Cardiac muscle cell (in vitro differentiated cells and primary cell): ENCODE measurements around the gene CHRDL1. TPM values are rescaled to one million over a fixed set of nuclear protein-coding genes. Genes with fewer than 3 reads are reported as not detected.
"Not testable (repeated sequence)": the region's sequence is repeated elsewhere in the genome, so short reads cannot be mapped to it uniquely, and the experiment has no call there.

Source experiments
- DNase-seq, 2 donors: peaks; one replicate each; pipeline versions ENCODE4 v3.0.0 to v3.0.0-alpha.2; 2010 to 2017; ENCODE audit warnings: low read depth in 1 of 2, low spot score in 1 of 2
- H3K27ac ChIP-seq: fragments of 200-600 bp; sonication (generic); 2 replicates; pipeline ENCODE4 v1.5.1; 2016
- H3K27me3 ChIP-seq: fragments of 200-600 bp; sonication (generic); 2 replicates; pipeline ENCODE4 v1.6.0; 2016; ENCODE audit warnings: control low read depth
- H3K36me3 ChIP-seq: fragments of 200-600 bp; sonication (generic); 2 replicates; pipeline ENCODE4 v1.5.1; 2016; ENCODE audit warnings: control low read depth
- H3K4me1 ChIP-seq: fragments of 200-600 bp; sonication (generic); 2 replicates; pipeline ENCODE4 v1.8.1; 2017; ENCODE audit warnings: low read depth, mild to moderate bottlenecking, mixed run types
- H3K4me3 ChIP-seq: fragments of 200-600 bp; sonication (generic); 2 replicates; pipeline ENCODE4 v1.5.1; 2016; ENCODE audit warnings: mild to moderate bottlenecking
- H3K9me3 ChIP-seq: fragments of 200-600 bp; sonication (generic); 2 replicates; pipeline ENCODE4 v1.5.1; 2017; ENCODE audit warnings: low read depth, mild to moderate bottlenecking, control low read depth
- CTCF ChIP-seq: IDR thresholded peaks from 2 replicates; pipeline ENCODE4 v1.5.1; 2012; ENCODE audit warnings: low read depth, mild to moderate bottlenecking, low read length
- polyA plus RNA-seq: library from polyadenylated mRNA; unstranded; fragments of >200 nt; fragmentation: Nextera tagmentation; extraction: Ambion mirVana; gene quantifications from 2 replicates; pipeline ENCODE4 v1.2.1, GENCODE V29; 2016
- total RNA-seq: library from RNA; depleted of rRNA; stranded (reverse); fragments of >200 nt; gene quantifications from 2 replicates; pipeline ENCODE4 v1.2.3, GENCODE V29; 2016

CHRDL1 gene
- total RNA-seq: 0.63 and 0.74 TPM in 2 replicates
- polyA plus RNA-seq: 0.54 TPM in 1 of 2 replicates, not detected in the other

- peak in 1 of 2 donors; percentile 57 for DNase-seq
- Histone ChIP-seq H3K27me3 (peaks cover 80% of the 10 kb centered on the region), H3K9me3 (no peaks in the 10 kb centered on the region), H3K4me3 (peak within 1 kb of the TSS; percentile 45), H3K4me1 (no peaks in the 10 kb centered on the region), H3K36me3 (no peaks in the 10 kb centered on the region), H3K27ac (no peak within 1 kb of the TSS)
- no peak for TF ChIP-seq CTCF
Observed at GRCh38 chrX:110795645-110796406, at the start of gene CHRDL1. TSS of gene CHRDL1 (minus strand) at chrX:110795817. CDS start at chrX:110792181, 3,636 bp downstream.

- H3K9me3 ChIP-seq: no peaks in the 10 kb centered on the region
- peaks cover 12% of the 10 kb centered on the region for H3K27me3 ChIP-seq
- H3K4me3 ChIP-seq: no peak overlapping the region
- TF ChIP-seq CTCF: peak; percentile 17
- peak; percentile 0 to 57 for DNase-seq
- H3K4me1 ChIP-seq: no peaks in the 10 kb centered on the region
- no peaks in the 10 kb centered on the region for H3K36me3 ChIP-seq
- H3K27ac ChIP-seq: no peak overlapping the region
Observed at GRCh38 chrX:110836982-110837381, 41.4 kb upstream of the CHRDL1 start.

- Histone ChIP-seq H3K36me3 (no peaks in the 10 kb centered on the region), H3K4me1 (no peaks in the 10 kb centered on the region), H3K27ac (no peak overlapping the region), H3K4me3 (no peak overlapping the region), H3K27me3 (peaks cover 12% of the 10 kb centered on the region), H3K9me3 (no peaks in the 10 kb centered on the region)
- no peak for DNase-seq
- TF ChIP-seq CTCF: no peak
Observed at GRCh38 chrX:110836451-110836850, 40.8 kb upstream of the CHRDL1 start.

GRCh38 chrX:110836001-110836400 is 40.4 kb upstream of the CHRDL1 start:
- Histone ChIP-seq H3K9me3 (no peaks in the 10 kb centered on the region), H3K4me1 (no peaks in the 10 kb centered on the region), H3K4me3 (no peak overlapping the region), H3K36me3 (no peaks in the 10 kb centered on the region), H3K27me3 (peaks cover 12% of the 10 kb centered on the region), H3K27ac (no peak overlapping the region)
- TF ChIP-seq CTCF: no peak
- no peak for DNase-seq

- no peak for DNase-seq
- Histone ChIP-seq H3K4me3 (no peak overlapping the region), H3K9me3 (no peaks in the 10 kb centered on the region), H3K27me3 (no peaks in the 10 kb centered on the region), H3K4me1 (no peaks in the 10 kb centered on the region), H3K27ac (no peak overlapping the region), H3K36me3 (no peaks in the 10 kb centered on the region)
- TF ChIP-seq CTCF: no peak
Observed at GRCh38 chrX:110825972-110826371, 30.4 kb upstream of the CHRDL1 start.

- H3K9me3 ChIP-seq, H3K4me1 ChIP-seq, DNase-seq, H3K4me3 ChIP-seq, H3K36me3 ChIP-seq, H3K27ac ChIP-seq, H3K27me3 ChIP-seq: not testable (repeated sequence)
Observed at GRCh38 chrX:110816543-110816942, 20.9 kb upstream of the CHRDL1 start.
